ENCODE data around the gene NELFB. TPM values are rescaled to one million over a fixed set of nuclear protein-coding genes. Genes with fewer than 3 reads are reported as not detected.
A peak's percentile ranks its signal among the peaks of the same experiment; 100 is the strongest.

The NELFB gene
- total RNA-seq, 4 donors from 2014 or later: 26.1 to 41.4 (median 35.2) TPM

DNA sequence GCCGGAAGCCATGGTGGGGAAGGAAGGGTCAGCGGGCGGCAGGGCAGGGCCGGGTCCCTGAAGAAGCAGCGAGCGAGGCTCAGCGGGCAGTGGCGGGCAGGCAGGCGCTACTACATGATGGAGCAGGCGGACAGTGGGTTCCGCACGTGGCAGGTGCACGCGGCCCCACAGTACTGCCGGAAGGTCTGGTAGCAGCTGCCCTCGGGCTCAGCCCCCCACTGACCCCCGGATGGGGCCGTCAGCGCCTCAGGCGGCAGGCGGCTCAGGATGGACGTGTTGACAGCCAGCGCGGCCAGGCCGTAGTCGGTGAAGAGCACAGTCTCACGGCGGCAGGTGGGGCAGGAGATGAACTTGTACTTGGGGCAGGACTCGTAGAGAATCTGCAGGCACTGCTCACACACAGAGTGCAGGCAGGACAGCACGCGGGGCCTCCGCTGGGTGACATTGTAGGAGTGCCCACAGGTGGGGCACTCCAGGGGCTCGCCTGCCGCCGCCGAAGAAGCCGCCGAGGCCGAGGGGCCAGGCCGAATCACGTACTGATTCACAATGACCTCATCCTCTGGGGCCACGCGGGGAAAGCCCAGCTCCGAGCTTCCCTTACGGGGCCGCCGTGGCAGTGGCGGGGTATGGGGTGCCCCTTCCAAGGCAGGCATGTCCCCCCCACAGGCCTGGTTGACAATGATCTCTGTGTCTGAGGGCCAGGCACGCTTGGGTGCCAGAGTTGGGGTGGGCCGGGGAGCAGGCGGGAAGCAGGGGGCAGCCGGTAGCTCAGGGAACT lies 34.6 kb upstream of the NELFB start:
- no peak for DNase-seq
- intact Hi-C loops (cut with DNase I): no loop called here
- Histone ChIP-seq H3K4me1 (peaks cover 39 to 83% (median 44%) of the 10 kb centered on the region in 3 donors), H3K4me3 (no peak overlapping the region), H3K36me3 (peaks cover 0 to 12% (median 0%) of the 10 kb centered on the region in 3 donors), H3K27ac (peak overlapping the region in 1 of 4 donors; percentile 70), H3K9me3 (no peaks in the 10 kb centered on the region), H3K27me3 (no peaks in the 10 kb centered on the region)
- TF ChIP-seq CTCF (IDR thresholded peaks at IDR 0.05): no peak
- 91 to 95% methylated on average over 13 to 19 of the region's 52 CpGs for WGBS, 2 donors

DNA sequence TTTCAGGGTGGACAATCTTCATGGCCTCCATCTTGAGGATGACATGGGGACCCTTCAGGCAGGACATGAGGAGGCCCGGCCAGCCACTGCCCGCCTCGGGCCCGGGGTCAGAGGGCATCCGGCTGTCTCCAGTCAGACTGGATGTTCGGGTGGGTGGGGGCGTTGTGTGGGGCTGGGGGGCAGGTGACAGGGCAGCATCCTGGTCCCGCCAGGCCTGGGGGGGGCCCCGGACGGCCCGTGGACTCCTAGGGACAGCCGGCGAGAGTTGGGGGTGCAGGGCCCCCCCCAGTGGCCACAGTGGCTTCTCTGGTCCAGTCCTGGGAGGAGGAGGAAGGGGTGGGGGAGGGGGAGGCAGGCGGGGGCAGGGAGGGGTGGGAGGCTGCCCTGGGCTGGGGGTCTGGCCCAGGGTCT lies 34.0 kb upstream of the NELFB start:
- H3K27me3 ChIP-seq: no peaks in the 10 kb centered on the region
- peak overlapping the region in 3 of 4 donors; percentile 65 to 97 (median 70) for H3K27ac ChIP-seq
- intact Hi-C loops (cut with DNase I): no loop called here
- TF ChIP-seq POLR2A (IDR thresholded peaks at IDR 0.05) (no peak), CTCF (IDR thresholded peaks at IDR 0.05) (no peak)
- H3K36me3 ChIP-seq: peaks cover 0 to 6% (median 0%) of the 10 kb centered on the region in 3 donors
- no CpG with 5 or more reads among the region's 14 CpGs for WGBS, 2 donors
- no peak for DNase-seq
- H3K4me3 ChIP-seq: peak overlapping the region; percentile 30 to 89 (median 58)
- peaks cover 39 to 89% (median 45%) of the 10 kb centered on the region in 3 donors for H3K4me1 ChIP-seq
- no peaks in the 10 kb centered on the region for H3K9me3 ChIP-seq

- 4% methylated on average over 10 of the region's 61 CpGs; no CpG with 5 or more reads in 1 of the 2 donors for WGBS, 2 donors
- Histone ChIP-seq H3K4me1 (peaks cover 40 to 90% (median 46%) of the 10 kb centered on the region in 3 donors), H3K4me3 (peak overlapping the region; percentile 30 to 89 (median 58)), H3K27me3 (no peaks in the 10 kb centered on the region), H3K36me3 (peaks cover 0 to 1% (median 0%) of the 10 kb centered on the region in 3 donors), H3K27ac (peak overlapping the region; percentile 65 to 97 (median 83)), H3K9me3 (no peaks in the 10 kb centered on the region)
- TF ChIP-seq POLR2A (IDR thresholded peaks at IDR 0.05): no peak
- DNase-seq: no peak
- intact Hi-C loops (cut with DNase I): no loop called here
Measured at GRCh38 chr9:137221506-137222111, 33.5 kb upstream of the NELFB start.

- DNase-seq: no peak
- no peak for TF ChIP-seq CTCF (IDR thresholded peaks at IDR 0.05)
- peak within 1 kb of the TSS; percentile 92 to 97 (median 96) for H3K27ac ChIP-seq
- intact Hi-C loops (cut with DNase I): no loop called here
- H3K9me3 ChIP-seq: no peaks in the 10 kb centered on the region
- 2% methylated on average over 9 of the region's 88 CpGs; no CpG with 5 or more reads in 1 of the 2 donors for WGBS, 2 donors
- H3K27me3 ChIP-seq: peaks cover 0 to 6% (median 0%) of the 10 kb centered on the region in 4 donors
- no peaks in the 10 kb centered on the region for H3K36me3 ChIP-seq
- H3K4me3 ChIP-seq: peak within 1 kb of the TSS; percentile 47 to 89 (median 66)
- H3K4me1 ChIP-seq: peaks cover 43 to 90% (median 49%) of the 10 kb centered on the region in 3 donors
Measured at GRCh38 chr9:137222190-137223077, 32.7 kb upstream of the NELFB start, which contains the start of gene RNF208. RNF208 (minus strand) TSS chr9:137222240; CDS start chr9:137221212, 1,028 bp downstream.
